Duodenal mucosa (tissue), 2 donors: ENCODE data around the gene NOD1.

Experiments
- H3K27ac ChIP-seq: one replicate; pipeline ENCODE4 v1.7.0; 2013; ENCODE audit warnings: low read depth, low read length
- H3K27me3 ChIP-seq, 2 donors: one replicate each; pipeline ENCODE4 v1.7.0; 2013; ENCODE audit warnings: low read length in 2 of 2, control low read depth in 1 of 2; ENCODE audit not compliant: insufficient read depth in 2 of 2, control insufficient read depth in 1 of 2
- H3K36me3 ChIP-seq, 2 donors: one replicate each; pipeline ENCODE4 v1.7.0; 2013; ENCODE audit warnings: low read length in 2 of 2, control low read depth in 1 of 2; ENCODE audit not compliant: insufficient read depth in 2 of 2, control insufficient read depth in 1 of 2
- H3K4me1 ChIP-seq, 2 donors: one replicate each; pipeline ENCODE4 v1.7.0; 2013; ENCODE audit warnings: low read length in 2 of 2, control low read depth in 1 of 2; ENCODE audit not compliant: insufficient read depth in 2 of 2, control insufficient read depth in 1 of 2
- H3K4me3 ChIP-seq, 2 donors: one replicate each; pipeline ENCODE4 v1.7.0; 2013; ENCODE audit warnings: low read length in 2 of 2, low read depth in 1 of 2
- H3K9ac ChIP-seq, 2 donors: one replicate each; pipeline ENCODE4 v1.7.0; 2013; ENCODE audit warnings: low read length in 2 of 2, low read depth in 1 of 2
- H3K9me3 ChIP-seq, 2 donors: one replicate each; pipeline ENCODE4 v1.7.0; 2013; ENCODE audit warnings: low read length in 2 of 2, control low read depth in 1 of 2; ENCODE audit not compliant: control insufficient read depth in 1 of 2

Gene NOD1

DNA sequence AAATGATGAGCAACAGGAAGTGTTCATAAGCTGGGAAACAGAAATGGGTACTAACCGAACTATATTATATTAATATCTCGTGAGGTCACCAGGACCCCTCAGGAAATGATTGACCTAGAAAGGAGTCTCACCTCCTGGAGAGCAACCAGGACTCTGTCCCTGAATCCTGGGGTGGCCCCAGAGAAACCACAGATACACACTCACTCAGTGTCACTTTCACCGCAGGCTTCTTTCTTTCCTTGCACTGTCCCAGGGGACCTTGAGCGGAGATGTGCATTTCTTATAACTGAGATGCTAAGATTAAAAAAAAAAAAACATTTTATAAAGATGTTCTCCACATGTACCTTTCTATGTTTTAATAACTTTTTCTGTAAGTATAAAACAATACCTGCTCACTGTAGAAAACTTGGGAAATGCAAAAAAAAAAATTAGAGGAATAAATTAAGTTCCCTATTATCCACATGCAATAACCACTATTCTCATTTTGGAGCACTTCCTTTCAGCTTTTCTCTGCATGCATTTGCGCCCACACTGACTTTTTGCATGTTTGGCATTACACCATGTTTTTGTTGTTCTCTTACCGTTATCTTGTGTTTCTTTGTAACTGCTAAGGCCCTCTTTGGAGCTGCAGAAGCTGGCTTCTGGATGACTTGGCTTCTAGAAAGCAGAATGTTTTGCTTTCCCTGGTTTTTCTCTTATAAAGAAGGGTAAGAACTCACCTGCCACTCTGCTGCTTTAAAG, 15.0 kb downstream of the NOD1 start:
- H3K36me3 ChIP-seq, result no peaks in the 10 kb centered on the region
- no peak overlapping the region for H3K27ac ChIP-seq
- no peaks in the 10 kb centered on the region for H3K9me3 ChIP-seq
- no peak overlapping the region for H3K9ac ChIP-seq
- no peak overlapping the region for H3K4me3 ChIP-seq
- H3K4me1 ChIP-seq, result peaks cover 10 to 43% of the 10 kb centered on the region in 2 donors
- no peaks in the 10 kb centered on the region for H3K27me3 ChIP-seq

DNA sequence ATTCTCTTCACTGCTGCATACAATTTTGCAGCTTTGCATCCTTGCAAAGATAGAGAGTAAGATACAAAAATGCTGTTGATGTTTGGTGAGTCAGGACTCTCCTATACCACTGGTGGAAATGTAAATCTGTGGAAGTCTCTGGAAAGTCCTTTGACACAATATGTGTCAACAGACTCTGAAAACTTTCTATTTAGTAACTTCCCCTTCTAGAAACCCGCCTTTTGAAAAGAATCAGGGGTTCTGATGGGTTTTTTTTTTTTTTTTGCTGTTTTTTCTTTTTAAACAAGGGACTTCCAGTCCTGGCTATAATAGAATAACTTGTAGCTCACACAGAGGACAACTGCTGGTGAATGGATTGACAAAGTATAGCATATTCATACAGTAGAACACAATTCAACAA, 16.4 kb downstream of the NOD1 start:
- Histone ChIP-seq H3K36me3 (peaks cover 0 to 3% of the 10 kb centered on the region in 2 donors), H3K4me1 (peaks cover 10 to 40% of the 10 kb centered on the region in 2 donors), H3K9ac (no peak overlapping the region), H3K27ac (no peak overlapping the region), H3K27me3 (no peaks in the 10 kb centered on the region), H3K4me3 (no peak overlapping the region), H3K9me3 (no peaks in the 10 kb centered on the region)

DNA sequence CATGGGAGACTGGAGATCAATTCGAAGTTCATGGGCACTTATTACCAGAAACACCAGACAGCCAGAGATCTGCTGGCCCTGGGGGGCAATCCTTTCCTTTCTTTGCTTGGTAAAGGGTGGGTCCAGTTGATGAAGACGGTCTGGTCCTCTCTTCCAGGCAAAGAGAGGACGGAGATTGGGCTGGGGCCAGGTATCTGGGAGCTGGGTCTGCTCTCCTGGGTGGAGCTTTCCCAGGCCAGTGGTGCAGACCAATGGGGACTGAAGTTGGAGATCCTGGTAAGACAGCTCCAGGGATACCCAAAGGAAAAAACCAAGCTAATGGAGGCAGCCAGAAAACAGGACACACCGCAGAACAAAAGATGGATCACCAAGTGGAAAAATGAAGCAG, 18.3 kb downstream of the NOD1 start:
- Histone ChIP-seq H3K27me3 (no peaks in the 10 kb centered on the region), H3K4me1 (peaks cover 10 to 28% of the 10 kb centered on the region in 2 donors), H3K4me3 (no peak overlapping the region), H3K9ac (no peak overlapping the region), H3K27ac (no peak overlapping the region), H3K36me3 (peaks cover under 1 to 14% of the 10 kb centered on the region in 2 donors), H3K9me3 (no peaks in the 10 kb centered on the region)

DNA sequence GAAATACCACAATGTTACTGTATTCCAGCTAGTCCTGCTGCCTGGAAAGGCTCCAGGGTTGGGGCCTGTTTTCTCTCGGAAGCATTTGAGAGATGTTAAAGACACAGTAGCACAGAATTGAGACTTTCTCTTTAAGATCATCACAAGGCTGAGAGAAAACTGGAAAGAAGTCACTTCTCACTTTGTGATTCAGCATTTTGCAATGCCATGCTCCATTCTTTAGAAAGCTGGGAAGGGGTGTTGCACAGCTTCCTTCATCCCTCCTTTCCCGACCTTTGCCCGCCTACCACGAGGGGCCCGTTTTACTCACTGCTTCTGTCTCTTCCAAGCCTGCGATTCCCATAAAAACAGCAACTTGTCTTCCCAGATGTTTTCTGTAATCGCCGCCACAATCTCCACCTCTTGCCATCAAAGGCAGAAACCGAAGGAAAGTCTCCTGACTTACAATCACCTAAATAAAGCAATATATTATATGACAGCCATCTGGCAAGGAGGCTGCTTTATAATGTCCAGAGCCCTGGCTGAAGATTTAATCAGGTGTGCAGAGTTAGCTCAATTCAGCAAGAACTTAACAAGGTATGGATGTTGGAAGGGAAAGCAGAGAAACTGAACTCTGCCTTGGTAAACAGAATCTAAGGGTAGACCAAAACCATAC, 18.9 kb downstream of the NOD1 start:
- Histone ChIP-seq H3K9ac (no peak overlapping the region), H3K36me3 (peaks cover 6 to 19% of the 10 kb centered on the region in 2 donors), H3K4me1 (peaks cover 10 to 23% of the 10 kb centered on the region in 2 donors), H3K4me3 (no peak overlapping the region), H3K27ac (no peak overlapping the region), H3K9me3 (no peaks in the 10 kb centered on the region), H3K27me3 (no peaks in the 10 kb centered on the region)

DNA sequence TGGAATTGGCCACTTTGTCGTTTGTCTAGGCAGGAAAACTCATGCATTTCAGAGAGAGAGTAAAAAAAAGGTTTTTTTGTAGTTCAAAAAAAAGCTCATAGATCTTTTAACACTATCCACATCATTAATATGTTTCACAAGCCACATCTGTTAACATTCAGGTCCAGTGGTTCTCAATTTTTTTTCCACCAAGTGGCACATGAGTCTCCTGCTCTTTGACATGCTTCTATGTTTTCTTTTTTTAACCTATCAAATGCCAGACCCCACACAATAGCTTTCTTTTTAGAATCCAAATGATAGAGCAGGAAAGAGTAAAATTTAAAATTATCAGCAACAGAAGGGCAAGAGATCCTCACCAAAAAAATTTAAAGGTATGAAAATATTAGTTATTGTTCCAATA, 20.3 kb downstream of the NOD1 start:
- Histone ChIP-seq H3K4me1 (peaks cover 7 to 17% of the 10 kb centered on the region in 2 donors), H3K27ac (no peak overlapping the region), H3K27me3 (no peaks in the 10 kb centered on the region), H3K4me3 (no peak overlapping the region), H3K36me3 (peaks cover 12 to 26% of the 10 kb centered on the region in 2 donors), H3K9ac (no peak overlapping the region), H3K9me3 (no peaks in the 10 kb centered on the region)

DNA sequence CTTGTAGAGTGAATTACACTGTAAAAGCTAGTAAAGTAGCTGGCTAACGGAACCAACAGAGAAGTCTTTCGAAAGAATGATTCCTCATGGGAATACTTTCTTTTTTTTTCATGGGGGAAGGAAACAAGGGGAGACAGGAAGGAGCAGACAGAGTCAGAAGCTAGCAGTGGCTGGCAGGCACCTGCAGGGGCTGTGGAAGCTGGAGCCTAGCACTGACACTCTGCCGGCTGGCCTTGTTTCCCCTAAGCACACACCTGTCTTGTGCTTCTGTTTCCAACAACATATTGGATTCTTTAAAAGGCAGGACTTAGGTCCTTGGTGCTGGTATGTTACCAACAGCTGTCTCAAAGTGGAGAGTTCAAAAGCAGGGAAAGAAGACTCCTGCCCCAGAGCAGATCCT, 24.7 kb downstream of the NOD1 start:
- peaks cover 15 to 53% of the 10 kb centered on the region in 2 donors for H3K36me3 ChIP-seq
- no peaks in the 10 kb centered on the region for H3K27me3 ChIP-seq
- no peak overlapping the region for H3K4me3 ChIP-seq
- no peak overlapping the region for H3K27ac ChIP-seq
- no peak overlapping the region for H3K9ac ChIP-seq
- peaks cover 0 to under 1% of the 10 kb centered on the region in 2 donors for H3K4me1 ChIP-seq
- H3K9me3 ChIP-seq, result no peaks in the 10 kb centered on the region

DNA sequence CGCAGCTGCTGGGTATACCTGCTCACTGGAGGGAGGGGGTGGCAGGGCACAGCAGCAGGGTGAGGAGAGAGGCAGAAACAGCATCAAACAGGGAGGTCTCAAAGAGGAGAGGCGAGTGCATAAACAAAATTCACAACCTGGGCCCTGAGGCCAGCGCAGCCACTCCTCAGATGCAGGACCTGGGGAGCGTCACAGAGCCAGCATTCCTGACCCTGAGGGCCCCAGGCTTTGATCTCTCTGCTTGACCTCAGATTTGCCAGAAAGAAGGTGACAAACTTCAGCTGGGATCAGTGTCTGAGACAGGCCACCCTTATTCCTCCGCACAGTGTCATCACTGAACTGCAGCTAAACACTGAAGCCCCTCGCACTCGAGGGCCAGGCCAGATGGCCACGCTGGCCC, 25.6 kb downstream of the NOD1 start:
- Histone ChIP-seq H3K4me3 (no peak overlapping the region), H3K36me3 (peaks cover 15 to 57% of the 10 kb centered on the region in 2 donors), H3K4me1 (no peaks in the 10 kb centered on the region), H3K27me3 (no peaks in the 10 kb centered on the region), H3K9ac (no peak overlapping the region), H3K9me3 (no peaks in the 10 kb centered on the region), H3K27ac (no peak overlapping the region)

DNA sequence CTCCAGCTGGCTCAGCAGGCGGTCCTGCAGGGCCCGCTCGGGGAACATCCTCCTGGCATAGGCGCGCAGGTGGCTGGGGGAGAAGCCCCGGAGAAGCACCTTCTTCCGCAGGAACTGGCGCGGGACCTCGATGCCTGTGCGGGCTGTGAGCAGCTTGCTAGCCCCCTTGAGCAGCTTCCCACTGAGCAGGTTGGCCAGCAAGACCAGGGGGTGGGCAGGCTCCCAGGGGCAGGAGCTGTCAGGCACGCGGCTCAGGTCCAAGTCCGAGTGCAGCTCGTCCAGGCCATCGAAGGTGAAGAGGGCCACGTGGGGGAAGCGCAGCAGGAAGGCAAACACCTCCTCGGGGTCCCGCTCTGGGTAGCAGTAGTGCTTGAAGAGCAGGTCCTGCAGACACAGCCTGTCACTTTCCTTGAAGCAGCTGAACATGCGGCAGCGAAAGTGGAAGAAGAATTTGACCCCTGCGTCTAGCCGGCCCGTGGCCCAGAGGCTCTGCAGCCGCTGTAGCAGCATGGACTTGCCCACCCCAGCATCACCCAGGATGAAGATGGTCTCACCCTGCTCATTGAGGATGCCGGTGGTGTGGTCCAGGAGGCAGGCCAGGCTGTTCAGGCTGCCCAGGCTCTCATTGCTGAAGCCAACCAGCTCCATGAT, 26.2 kb downstream of the NOD1 start:
- H3K4me1 ChIP-seq, result no peaks in the 10 kb centered on the region
- peaks cover 15 to 54% of the 10 kb centered on the region in 2 donors for H3K36me3 ChIP-seq
- H3K4me3 ChIP-seq, result no peak overlapping the region
- H3K27ac ChIP-seq, result no peak overlapping the region
- H3K9me3 ChIP-seq, result no peaks in the 10 kb centered on the region
- H3K27me3 ChIP-seq, result no peaks in the 10 kb centered on the region
- no peak overlapping the region for H3K9ac ChIP-seq

GRCh38 chr7:30451539-30452279, 26.9 kb downstream of the NOD1 start:
- H3K9me3 ChIP-seq, result no peaks in the 10 kb centered on the region
- H3K27me3 ChIP-seq, result no peaks in the 10 kb centered on the region
- no peak overlapping the region for H3K4me3 ChIP-seq
- no peak overlapping the region for H3K27ac ChIP-seq
- peaks cover 16 to 57% of the 10 kb centered on the region in 2 donors for H3K36me3 ChIP-seq
- H3K4me1 ChIP-seq, result no peaks in the 10 kb centered on the region
- no peak overlapping the region for H3K9ac ChIP-seq
